Measurements from ENCODE around the gene CEP97. TPM values are rescaled to one million over a fixed set of nuclear protein-coding genes. Genes with fewer than 3 reads are reported as not detected.

The CEP97 gene
- total and polyA plus RNA-seq, 9 of the 15 experiments (the other 6 are each of a cell fraction or from before 2014, with no cell fraction given), result 2.0 to 10.1 (median 4.3) TPM

DNA sequence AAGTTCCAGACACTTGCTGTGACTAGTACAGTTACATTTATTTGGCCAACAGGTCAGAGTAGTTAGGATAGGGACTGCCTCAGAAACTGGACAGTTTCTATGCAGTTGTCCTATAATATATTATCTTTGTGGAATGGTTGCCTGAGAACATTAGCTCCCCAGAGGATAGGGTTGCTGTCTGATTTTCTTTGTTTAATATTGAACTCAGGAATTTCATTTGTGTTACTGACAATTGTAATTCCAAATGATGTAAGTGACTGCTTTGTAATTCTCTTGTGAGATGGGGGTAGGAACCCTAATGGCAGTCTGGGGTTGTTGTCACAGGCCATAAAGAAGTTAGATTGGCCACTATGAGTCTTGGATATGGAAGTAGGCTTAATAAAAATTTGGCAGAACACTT, 56.8 kb downstream of the CEP97 start:
- intact Hi-C loops (cut with micrococcal nuclease), result no loop called here
- Histone ChIP-seq H3K9ac (ENCODE audit: insufficient read depth in 1 of 2, low read depth in 2 of 2, low read length in 2 of 2) (no peak overlapping the region), H3K9me3 (replicated peaks; ENCODE audit: control insufficient read depth, insufficient read depth, low read depth, low read length) (no peaks in the 10 kb centered on the region), H3K36me3 (ENCODE audit: control insufficient read depth, insufficient read depth, low read length) (no peaks in the 10 kb centered on the region), H2AFZ (ENCODE audit: low read depth, low read length) (no peak overlapping the region), H3K9me1 (ENCODE audit: control insufficient read depth, insufficient read depth, low read length) (no peaks in the 10 kb centered on the region), H3K4me1 (replicated peaks in 1 of 2; ENCODE audit: control insufficient read depth in 2 of 2, insufficient read depth in 2 of 2, low read length in 2 of 2) (peaks cover 12 to 17% of the 10 kb centered on the region in 2 experiments; a peak in 4 of 5 replicates), H3K4me2 (ENCODE audit: insufficient read depth, low read length) (no peak overlapping the region), H3K27me3 (ENCODE audit: control insufficient read depth in 2 of 2, insufficient read depth in 2 of 2, low read length in 2 of 2) (no peaks in the 10 kb centered on the region), H4K20me1 (replicated peaks; ENCODE audit: control insufficient read depth, insufficient read depth, low read length) (no peaks in the 10 kb centered on the region), H3K79me2 (ENCODE audit: control insufficient read depth, insufficient read depth, low read length) (no peaks in the 10 kb centered on the region), H3K27ac (ENCODE audit: extremely low read depth, low read depth, low read length) (no peak overlapping the region), H3K4me3 (no peak overlapping the region)
- BruUV-seq (replicated peaks), result no TSS peak
- in situ Hi-C loops (cut with MboI), result no loop called here
- ATAC-seq (no peak), DNase-seq (ENCODE audit: extremely low read depth in 1 of 4, low spot score in 3 of 4) (no peak), FAIRE-seq (no peak)
- TF ChIP-seq, protein P1, sequence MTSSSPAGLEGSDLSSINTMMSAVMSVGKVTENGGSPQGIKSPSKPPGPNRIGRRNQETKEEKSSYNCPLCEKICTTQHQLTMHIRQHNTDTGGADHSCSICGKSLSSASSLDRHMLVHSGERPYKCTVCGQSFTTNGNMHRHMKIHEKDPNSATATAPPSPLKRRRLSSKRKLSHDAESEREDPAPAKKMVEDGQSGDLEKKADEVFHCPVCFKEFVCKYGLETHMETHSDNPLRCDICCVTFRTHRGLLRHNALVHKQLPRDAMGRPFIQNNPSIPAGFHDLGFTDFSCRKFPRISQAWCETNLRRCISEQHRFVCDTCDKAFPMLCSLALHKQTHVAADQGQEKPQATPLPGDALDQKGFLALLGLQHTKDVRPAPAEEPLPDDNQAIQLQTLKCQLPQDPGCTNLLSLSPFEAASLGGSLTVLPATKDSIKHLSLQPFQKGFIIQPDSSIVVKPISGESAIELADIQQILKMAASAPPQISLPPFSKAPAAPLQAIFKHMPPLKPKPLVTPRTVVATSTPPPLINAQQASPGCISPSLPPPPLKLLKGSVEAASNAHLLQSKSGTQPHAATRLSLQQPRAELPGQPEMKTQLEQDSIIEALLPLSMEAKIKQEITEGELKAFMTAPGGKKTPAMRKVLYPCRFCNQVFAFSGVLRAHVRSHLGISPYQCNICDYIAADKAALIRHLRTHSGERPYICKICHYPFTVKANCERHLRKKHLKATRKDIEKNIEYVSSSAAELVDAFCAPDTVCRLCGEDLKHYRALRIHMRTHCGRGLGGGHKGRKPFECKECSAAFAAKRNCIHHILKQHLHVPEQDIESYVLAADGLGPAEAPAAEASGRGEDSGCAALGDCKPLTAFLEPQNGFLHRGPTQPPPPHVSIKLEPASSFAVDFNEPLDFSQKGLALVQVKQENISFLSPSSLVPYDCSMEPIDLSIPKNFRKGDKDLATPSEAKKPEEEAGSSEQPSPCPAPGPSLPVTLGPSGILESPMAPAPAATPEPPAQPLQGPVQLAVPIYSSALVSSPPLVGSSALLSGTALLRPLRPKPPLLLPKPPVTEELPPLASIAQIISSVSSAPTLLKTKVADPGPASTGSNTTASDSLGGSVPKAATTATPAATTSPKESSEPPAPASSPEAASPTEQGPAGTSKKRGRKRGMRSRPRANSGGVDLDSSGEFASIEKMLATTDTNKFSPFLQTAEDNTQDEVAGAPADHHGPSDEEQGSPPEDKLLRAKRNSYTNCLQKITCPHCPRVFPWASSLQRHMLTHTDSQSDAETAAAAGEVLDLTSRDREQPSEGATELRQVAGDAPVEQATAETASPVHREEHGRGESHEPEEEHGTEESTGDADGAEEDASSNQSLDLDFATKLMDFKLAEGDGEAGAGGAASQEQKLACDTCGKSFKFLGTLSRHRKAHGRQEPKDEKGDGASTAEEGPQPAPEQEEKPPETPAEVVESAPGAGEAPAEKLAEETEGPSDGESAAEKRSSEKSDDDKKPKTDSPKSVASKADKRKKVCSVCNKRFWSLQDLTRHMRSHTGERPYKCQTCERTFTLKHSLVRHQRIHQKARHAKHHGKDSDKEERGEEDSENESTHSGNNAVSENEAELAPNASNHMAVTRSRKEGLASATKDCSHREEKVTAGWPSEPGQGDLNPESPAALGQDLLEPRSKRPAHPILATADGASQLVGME (CRISPR knock-in tag; IDR thresholded peaks at IDR 0.05), result no peak
- TF ChIP-seq RBM39 (optimal IDR thresholded peaks at IDR 0.05; ENCODE audit: low read depth, low read length) (no peak), RB1 (IDR thresholded peaks at IDR 0.05; ENCODE audit: low read depth) (no peak), RBFOX2 (IDR thresholded peaks at IDR 0.05; ENCODE audit: low read depth, low read length) (no peak), MEIS2 (IDR thresholded peaks at IDR 0.05; ENCODE audit: partially characterized antibody) (no peak), PRPF4 (IDR thresholded peaks at IDR 0.05; ENCODE audit: insufficient read depth, low read depth, low read length, poor library complexity, severe bottlenecking) (no peak)
- TF ChIP-seq, protein P2, sequence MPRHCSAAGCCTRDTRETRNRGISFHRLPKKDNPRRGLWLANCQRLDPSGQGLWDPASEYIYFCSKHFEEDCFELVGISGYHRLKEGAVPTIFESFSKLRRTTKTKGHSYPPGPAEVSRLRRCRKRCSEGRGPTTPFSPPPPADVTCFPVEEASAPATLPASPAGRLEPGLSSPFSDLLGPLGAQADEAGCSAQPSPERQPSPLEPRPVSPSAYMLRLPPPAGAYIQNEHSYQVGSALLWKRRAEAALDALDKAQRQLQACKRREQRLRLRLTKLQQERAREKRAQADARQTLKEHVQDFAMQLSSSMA (CRISPR knock-in tag; IDR thresholded peaks at IDR 0.05), result no peak
- TF ChIP-seq, protein P3, sequence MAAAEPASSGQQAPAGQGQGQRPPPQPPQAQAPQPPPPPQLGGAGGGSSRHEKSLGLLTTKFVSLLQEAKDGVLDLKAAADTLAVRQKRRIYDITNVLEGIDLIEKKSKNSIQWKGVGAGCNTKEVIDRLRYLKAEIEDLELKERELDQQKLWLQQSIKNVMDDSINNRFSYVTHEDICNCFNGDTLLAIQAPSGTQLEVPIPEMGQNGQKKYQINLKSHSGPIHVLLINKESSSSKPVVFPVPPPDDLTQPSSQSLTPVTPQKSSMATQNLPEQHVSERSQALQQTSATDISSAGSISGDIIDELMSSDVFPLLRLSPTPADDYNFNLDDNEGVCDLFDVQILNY (CRISPR knock-in tag; IDR thresholded peaks at IDR 0.05), result no peak
- CTCF ChIA-PET (ENCODE audit: low intra/inter-chr PET ratio), result no interaction called here
- POLR2A ChIA-PET, result no interaction called here

Data from K562 (cell line).